SK-N-MC (cell line): ENCODE measurements around the gene DNAJC5.

ENCODE experiments used
- EZH2 ChIP-seq: fragments of 200-600 bp; sonication (generic); IDR thresholded peaks from one replicate; pipeline ENCODE4 v1.6.1; 2017; ENCODE audit warnings: antibody characterized with exemption
- FOXP2 ChIP-seq: optimal IDR thresholded peaks from 2 replicates; pipeline ENCODE3; 2011; ENCODE audit warnings: mild to moderate bottlenecking, moderate library complexity; ENCODE audit not compliant: insufficient read depth; ENCODE audit errors: extremely low read length, control extremely low read depth
- POLR2AphosphoS5 ChIP-seq: IDR thresholded peaks from 2 replicates; pipeline ENCODE4 v1.6.1; 2012; ENCODE audit warnings: mild to moderate bottlenecking, low read depth, low read length, borderline replicate concordance

DNA sequence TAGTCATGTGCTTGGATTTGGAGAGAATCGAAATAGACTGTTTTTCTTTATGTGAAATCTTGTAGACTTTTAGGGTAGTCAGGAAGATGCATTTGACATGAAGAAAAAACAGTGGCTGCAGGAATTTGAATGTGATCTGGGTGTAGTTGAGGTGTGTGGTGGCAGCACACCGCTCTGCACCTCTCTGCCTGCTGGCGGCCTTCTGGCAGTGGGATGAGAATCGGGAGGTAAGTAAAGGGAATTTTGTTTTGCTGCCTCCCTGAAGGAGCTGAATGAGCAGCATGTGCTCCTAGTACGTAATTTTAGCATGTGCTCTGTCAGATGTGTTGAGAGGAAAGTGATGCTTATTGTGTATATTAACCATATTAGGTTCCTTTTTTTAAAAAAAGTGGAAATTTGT lies 26.7 kb upstream of the DNAJC5 start:
- TF ChIP-seq POLR2AphosphoS5 (no peak), EZH2 (no peak), FOXP2 (no peak)
